BE2C (cell line): ENCODE measurements around the gene MAP3K13.
"Not testable (repeated sequence)": the region's sequence is repeated elsewhere in the genome, so short reads cannot be mapped to it uniquely, and the experiment has no call there.

ENCODE experiments used
- DNase-seq: peaks from one replicate; pipeline ENCODE4 v3.0.0-alpha.2; 2020
- H3K27me3 ChIP-seq: fragments of 250-450 bp; sonication (Bioruptor Pico); 2 replicates; pipeline ENCODE4 v1.5.1; 2020; ENCODE audit warnings: mild to moderate bottlenecking
- H3K36me3 ChIP-seq: fragments of 250-450 bp; sonication (Bioruptor Pico); 2 replicates; pipeline ENCODE4 v1.5.1; 2020; ENCODE audit warnings: mild to moderate bottlenecking
- H3K4me1 ChIP-seq: fragments of 250-450 bp; sonication (Bioruptor Pico); 2 replicates; pipeline ENCODE4 v1.5.1; 2020
- H3K4me3 ChIP-seq: 2 replicates; pipeline ENCODE4 v1.5.1; 2011; ENCODE audit warnings: low read depth, low read length
- H3K9me3 ChIP-seq: fragments of 250-450 bp; sonication (Bioruptor Pico); 2 replicates; pipeline ENCODE4 v1.5.1; 2020
- CTCF ChIP-seq: IDR thresholded peaks from 2 replicates; pipeline ENCODE4 v1.5.1; 2012; ENCODE audit warnings: mild to moderate bottlenecking, low read depth, low read length

Gene MAP3K13

GRCh38 chr3:185460719-185461350 lies 97.9 kb downstream of the MAP3K13 start:
- TF ChIP-seq CTCF: peak; percentile 49
- no peaks in the 10 kb centered on the region for H3K9me3 ChIP-seq
- no peak for DNase-seq
- H3K36me3 ChIP-seq: peaks cover 3% of the 10 kb centered on the region; the same call in 1 of the 2 replicates
- H3K4me1 ChIP-seq: no peaks in the 10 kb centered on the region
- no peaks in the 10 kb centered on the region for H3K27me3 ChIP-seq
- no peak overlapping the region for H3K4me3 ChIP-seq

GRCh38 chr3:185465471-185465870 lies 102.5 kb downstream of the MAP3K13 start:
- Histone ChIP-seq H3K4me3 (no peak overlapping the region), H3K9me3 (no peaks in the 10 kb centered on the region), H3K4me1 (no peaks in the 10 kb centered on the region), H3K36me3 (peaks cover 25% of the 10 kb centered on the region), H3K27me3 (no peaks in the 10 kb centered on the region)
- no peak for DNase-seq
- TF ChIP-seq CTCF: no peak

GRCh38 chr3:185466123-185466522 lies 103.2 kb downstream of the MAP3K13 start:
- DNase-seq, H3K4me1 ChIP-seq, H3K9me3 ChIP-seq, H3K4me3 ChIP-seq, H3K27me3 ChIP-seq: not testable (repeated sequence)
- peaks cover 25% of the 10 kb centered on the region for H3K36me3 ChIP-seq

GRCh38 chr3:185469542-185469941 lies 106.6 kb downstream of the MAP3K13 start:
- Histone ChIP-seq H3K9me3 (no peaks in the 10 kb centered on the region), H3K36me3 (peaks cover 43% of the 10 kb centered on the region), H3K4me3 (no peak overlapping the region), H3K4me1 (no peaks in the 10 kb centered on the region), H3K27me3 (no peaks in the 10 kb centered on the region)
- TF ChIP-seq CTCF: no peak
- no peak for DNase-seq

GRCh38 chr3:185470323-185470722 lies 107.4 kb downstream of the MAP3K13 start:
- TF ChIP-seq CTCF: no peak
- Histone ChIP-seq H3K4me3 (no peak overlapping the region), H3K36me3 (peaks cover 48% of the 10 kb centered on the region), H3K9me3 (no peaks in the 10 kb centered on the region), H3K27me3 (no peaks in the 10 kb centered on the region), H3K4me1 (no peaks in the 10 kb centered on the region)
- DNase-seq: no peak

GRCh38 chr3:185473290-185473815 lies 110.4 kb downstream of the MAP3K13 start:
- no peak for TF ChIP-seq CTCF
- Histone ChIP-seq H3K27me3 (no peaks in the 10 kb centered on the region), H3K4me1 (no peaks in the 10 kb centered on the region), H3K36me3 (peaks cover 36% of the 10 kb centered on the region), H3K9me3 (no peaks in the 10 kb centered on the region), H3K4me3 (no peak overlapping the region)
- no peak for DNase-seq

- H3K9me3 ChIP-seq, DNase-seq, H3K4me3 ChIP-seq, H3K4me1 ChIP-seq, H3K27me3 ChIP-seq: not testable (repeated sequence)
- H3K36me3 ChIP-seq: peaks cover 34% of the 10 kb centered on the region
Observed at GRCh38 chr3:185474922-185475321, 112.0 kb downstream of the MAP3K13 start.
